ENCODE results near the gene DPT. TPM values are rescaled to one million over a fixed set of nuclear protein-coding genes. Genes with fewer than 3 reads are reported as not detected.

DPT gene
- total RNA-seq, 1 experiment from 2014 or later: 0.69 TPM

GRCh38 chr1:168735974-168736373 is 7.0 kb upstream of the DPT start:
- DNase-seq (ENCODE audit: low read depth): no peak

GRCh38 chr1:168734946-168735345 is 5.9 kb upstream of the DPT start:
- no peak for DNase-seq (ENCODE audit: low read depth)

- DNase-seq (ENCODE audit: low read depth): no peak
Measured at GRCh38 chr1:168734271-168734670, 5.3 kb upstream of the DPT start.

GRCh38 chr1:168733241-168733640 is 4.2 kb upstream of the DPT start:
- DNase-seq (ENCODE audit: low read depth): no peak

- no peak for DNase-seq (ENCODE audit: low read depth)
Measured at GRCh38 chr1:168732736-168733135, 3.7 kb upstream of the DPT start.

GRCh38 chr1:168731244-168731953 is 2.4 kb upstream of the DPT start:
- DNase-seq (ENCODE audit: low read depth): no peak

GRCh38 chr1:168729405-168729802 is 398 bp upstream of the DPT start:
- DNase-seq (ENCODE audit: low read depth): no peak

- DNase-seq (ENCODE audit: low read depth): no peak
Measured at GRCh38 chr1:168726719-168727118, 2.3 kb downstream of the DPT start.

GRCh38 chr1:168726281-168726680 is 2.7 kb downstream of the DPT start:
- DNase-seq (ENCODE audit: low read depth): no peak

GRCh38 chr1:168725831-168726230 is 3.2 kb downstream of the DPT start:
- DNase-seq (ENCODE audit: low read depth): no peak

GRCh38 chr1:168725060-168725459 is 3.9 kb downstream of the DPT start:
- DNase-seq (ENCODE audit: low read depth): no peak

- DNase-seq (ENCODE audit: low read depth): no peak
Measured at GRCh38 chr1:168723000-168723399, 6.0 kb downstream of the DPT start.

- DNase-seq (ENCODE audit: low read depth): no peak
Measured at GRCh38 chr1:168720839-168721238, 8.2 kb downstream of the DPT start.

GRCh38 chr1:168719306-168720111 is 9.5 kb downstream of the DPT start:
- peak; percentile 86 for DNase-seq (ENCODE audit: low read depth)

- DNase-seq (ENCODE audit: low read depth): peak; percentile 83
Measured at GRCh38 chr1:168717906-168718891, 10.8 kb downstream of the DPT start.

- DNase-seq (ENCODE audit: low read depth): no peak
Measured at GRCh38 chr1:168714012-168714411, 15.0 kb downstream of the DPT start.

GRCh38 chr1:168709405-168710363 is 19.3 kb downstream of the DPT start:
- peak; percentile 95 for DNase-seq (ENCODE audit: low read depth)

GRCh38 chr1:168708698-168709404 is 20.2 kb downstream of the DPT start:
- no peak for DNase-seq (ENCODE audit: low read depth)

- DNase-seq (ENCODE audit: low read depth): no peak
Measured at GRCh38 chr1:168706391-168706992, 22.5 kb downstream of the DPT start.
